ENCODE measurements around the gene ITGA3.

Gene ITGA3

DNA sequence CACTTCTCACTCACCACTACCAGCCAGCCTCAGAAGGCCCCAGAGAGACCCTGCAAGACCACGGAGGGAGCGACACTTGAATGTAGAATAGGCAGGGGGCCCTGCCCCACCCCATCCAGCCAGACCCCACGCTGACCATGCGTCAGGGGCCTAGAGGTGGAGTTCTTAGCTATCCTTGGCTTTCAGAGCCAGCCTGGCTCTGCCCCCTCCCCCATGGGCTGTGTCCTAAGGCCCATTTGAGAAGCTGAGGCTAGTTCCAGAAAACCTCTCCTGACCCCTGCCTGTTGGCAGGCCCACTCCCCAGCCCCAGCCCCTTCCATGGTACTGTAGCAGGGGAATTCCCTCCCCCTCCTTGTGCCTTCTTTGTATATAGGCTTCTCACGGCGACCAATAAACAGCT, 34.2 kb downstream of the ITGA3 start:
- DNase-seq (ENCODE audit: low spot score) = no peak
- TF ChIP-seq, protein P1, sequence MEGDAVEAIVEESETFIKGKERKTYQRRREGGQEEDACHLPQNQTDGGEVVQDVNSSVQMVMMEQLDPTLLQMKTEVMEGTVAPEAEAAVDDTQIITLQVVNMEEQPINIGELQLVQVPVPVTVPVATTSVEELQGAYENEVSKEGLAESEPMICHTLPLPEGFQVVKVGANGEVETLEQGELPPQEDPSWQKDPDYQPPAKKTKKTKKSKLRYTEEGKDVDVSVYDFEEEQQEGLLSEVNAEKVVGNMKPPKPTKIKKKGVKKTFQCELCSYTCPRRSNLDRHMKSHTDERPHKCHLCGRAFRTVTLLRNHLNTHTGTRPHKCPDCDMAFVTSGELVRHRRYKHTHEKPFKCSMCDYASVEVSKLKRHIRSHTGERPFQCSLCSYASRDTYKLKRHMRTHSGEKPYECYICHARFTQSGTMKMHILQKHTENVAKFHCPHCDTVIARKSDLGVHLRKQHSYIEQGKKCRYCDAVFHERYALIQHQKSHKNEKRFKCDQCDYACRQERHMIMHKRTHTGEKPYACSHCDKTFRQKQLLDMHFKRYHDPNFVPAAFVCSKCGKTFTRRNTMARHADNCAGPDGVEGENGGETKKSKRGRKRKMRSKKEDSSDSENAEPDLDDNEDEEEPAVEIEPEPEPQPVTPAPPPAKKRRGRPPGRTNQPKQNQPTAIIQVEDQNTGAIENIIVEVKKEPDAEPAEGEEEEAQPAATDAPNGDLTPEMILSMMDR (IDR thresholded peaks at IDR 0.05; ENCODE audit: extremely low read depth, insufficient read depth, missing control alignments) = no peak
- in situ Hi-C loops (cut with MboI; ENCODE audit: low pct_unique_long_range_greater_than_20kb, low sequenced_read_pairs, unreplicated experiment) = loop anchor here (5.0 kb wide), 1 partner anchor 63 kb away; no protein-coding TSS in a partner anchor

DNA sequence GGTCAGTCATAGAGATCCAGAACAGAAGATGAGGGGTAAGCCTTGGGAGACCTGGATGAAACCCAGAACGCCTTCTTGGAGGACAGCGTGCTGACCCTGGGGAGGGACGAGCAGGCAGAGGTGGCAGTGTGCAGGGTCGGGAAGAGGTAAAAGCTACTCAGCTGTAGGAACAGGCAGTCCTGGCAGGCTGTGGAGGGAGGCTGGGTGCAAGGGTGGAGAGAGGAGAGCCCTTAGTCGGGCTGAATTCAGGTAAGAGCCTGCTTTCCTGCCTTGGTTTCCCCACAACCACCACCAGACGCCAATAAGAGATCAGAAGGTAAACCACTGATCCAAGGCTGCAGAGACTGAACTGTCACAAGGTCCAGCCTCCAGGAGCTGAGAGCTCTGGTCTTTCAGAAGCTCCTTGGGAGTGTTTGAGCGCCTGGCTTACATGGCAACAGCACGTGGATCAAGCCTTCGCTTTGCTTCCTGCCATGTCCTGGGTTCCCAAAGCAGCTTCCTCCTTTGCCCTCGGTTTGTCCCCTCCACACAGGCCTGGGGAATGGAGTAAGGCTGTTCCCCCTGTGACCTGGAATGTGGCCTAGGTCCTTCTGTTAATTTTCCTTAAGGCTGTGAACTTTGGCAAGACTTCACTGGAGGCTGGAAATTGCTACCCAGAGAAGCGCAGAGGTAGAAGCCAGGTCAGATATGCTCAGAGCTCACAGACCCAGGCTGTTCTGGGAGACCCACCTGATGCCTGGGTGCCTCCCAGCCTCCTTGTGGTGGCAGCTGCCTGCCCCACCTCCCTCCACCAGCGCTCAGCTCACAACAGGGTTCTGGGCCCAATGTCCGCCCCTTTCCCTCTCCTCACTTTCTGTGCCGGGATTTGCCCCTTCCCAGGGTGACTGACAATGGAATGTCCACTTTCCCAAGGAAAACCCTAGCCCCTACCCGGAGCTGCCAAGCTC, 35.3 kb downstream of the ITGA3 start:
- in situ Hi-C loops (cut with MboI; ENCODE audit: low pct_unique_long_range_greater_than_20kb, low sequenced_read_pairs, unreplicated experiment) = loop anchor here (5.0 kb wide), 1 partner anchor 64 kb away; no protein-coding TSS in a partner anchor
- TF ChIP-seq, protein P1 (IDR thresholded peaks at IDR 0.05; ENCODE audit: extremely low read depth, insufficient read depth, missing control alignments) = no peak
- no peak for DNase-seq (ENCODE audit: low spot score)

DNA sequence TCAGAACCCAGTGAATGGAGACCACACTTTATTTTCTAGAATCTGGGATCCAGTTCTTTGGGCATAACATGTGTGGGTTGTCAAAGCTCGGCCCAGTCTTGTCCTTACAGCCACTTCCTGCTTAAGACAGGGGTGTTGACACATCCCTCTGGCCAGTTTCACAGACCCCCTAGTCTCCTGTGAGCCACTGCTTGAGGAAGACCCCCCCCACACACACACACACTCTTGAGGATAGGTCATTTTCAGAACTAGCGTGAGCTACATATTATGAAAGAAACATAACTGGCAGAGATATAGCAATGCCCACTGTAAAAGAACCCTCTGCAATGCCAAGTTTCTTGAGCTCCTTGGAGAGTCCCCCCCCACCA, 36.0 kb downstream of the ITGA3 start:
- in situ Hi-C loops (cut with MboI; ENCODE audit: low pct_unique_long_range_greater_than_20kb, low sequenced_read_pairs, unreplicated experiment) = loop anchor here (5.0 kb wide), 1 partner anchor 65 kb away; no protein-coding TSS in a partner anchor
- TF ChIP-seq, protein P1 (IDR thresholded peaks at IDR 0.05; ENCODE audit: extremely low read depth, insufficient read depth, missing control alignments) = no peak
- no peak for DNase-seq (ENCODE audit: low spot score)

DNA sequence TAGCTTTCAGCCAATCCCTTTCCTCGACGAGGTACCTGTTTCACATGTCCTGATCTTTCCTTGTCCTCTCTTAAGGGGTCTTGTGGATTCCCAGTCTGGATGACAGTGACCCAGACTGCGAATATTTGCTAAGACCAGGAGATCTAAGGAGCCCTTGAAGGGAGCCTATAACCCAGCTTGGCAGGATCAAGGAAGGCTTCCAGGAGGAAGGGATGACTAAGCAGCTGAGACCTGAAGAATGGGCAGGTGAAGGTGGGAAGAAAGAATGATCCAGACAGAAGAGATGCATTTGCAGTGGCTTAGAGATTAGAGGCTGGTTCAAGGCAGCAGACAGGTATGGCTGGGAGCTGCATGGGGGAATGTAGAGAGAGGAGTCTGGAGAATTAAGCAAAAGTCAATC, 37.3 kb downstream of the ITGA3 start:
- DNase-seq (ENCODE audit: low spot score) = no peak
- TF ChIP-seq, protein P1 (IDR thresholded peaks at IDR 0.05; ENCODE audit: extremely low read depth, insufficient read depth, missing control alignments) = no peak
- in situ Hi-C loops (cut with MboI; ENCODE audit: low pct_unique_long_range_greater_than_20kb, low sequenced_read_pairs, unreplicated experiment) = loop anchor here (5.0 kb wide), 1 partner anchor 66 kb away; no protein-coding TSS in a partner anchor

DNA sequence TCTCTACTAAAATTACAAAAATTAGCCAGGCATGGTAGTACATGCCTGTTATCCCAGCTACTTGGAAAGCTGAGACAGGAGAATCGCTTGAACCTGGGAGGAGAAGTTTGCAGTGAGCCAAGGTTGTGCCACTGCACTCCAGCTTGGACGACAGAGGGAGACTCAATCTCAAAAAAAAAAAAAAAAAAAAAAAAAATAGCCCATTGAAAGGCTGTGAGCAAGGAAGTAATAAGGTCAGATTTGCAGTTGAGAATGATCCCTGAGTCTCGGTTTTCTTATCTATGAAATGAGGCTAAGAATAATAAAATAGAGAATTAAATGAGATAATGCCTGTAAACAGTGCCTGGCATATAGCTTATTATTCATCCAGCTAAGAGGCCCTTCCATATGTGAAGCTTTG, 37.9 kb downstream of the ITGA3 start:
- TF ChIP-seq, protein P1 (IDR thresholded peaks at IDR 0.05; ENCODE audit: extremely low read depth, insufficient read depth, missing control alignments) = no peak
- in situ Hi-C loops (cut with MboI; ENCODE audit: low pct_unique_long_range_greater_than_20kb, low sequenced_read_pairs, unreplicated experiment) = loop anchor here (5.0 kb wide), 1 partner anchor 67 kb away; no protein-coding TSS in a partner anchor
- DNase-seq (ENCODE audit: low spot score) = no peak

DNA sequence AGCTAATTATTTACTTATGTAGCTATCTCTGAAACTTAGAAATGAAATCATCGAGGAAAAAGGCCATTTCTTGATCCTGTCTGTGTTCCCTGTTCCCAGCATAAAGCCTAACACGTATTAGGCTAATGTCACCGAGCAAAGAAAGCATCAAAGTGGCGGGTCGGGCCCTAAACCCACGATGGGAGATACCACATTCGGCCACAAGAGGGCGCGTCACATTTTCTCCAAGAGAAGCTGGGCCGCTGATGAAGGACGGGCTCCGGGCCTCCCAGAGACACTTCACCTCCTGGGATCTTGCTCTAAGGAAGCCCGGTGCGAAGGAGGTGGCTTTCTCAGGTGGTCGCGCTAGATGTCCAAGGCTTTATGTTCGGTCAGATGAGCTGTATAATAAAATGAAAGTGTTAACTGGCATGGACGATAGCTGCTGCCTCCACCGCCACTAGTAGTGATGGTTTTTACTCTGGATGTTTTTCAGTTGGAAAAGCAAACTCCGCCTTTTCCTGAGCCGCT, 38.4 kb downstream of the ITGA3 start:
- peak; percentile 87 for DNase-seq (ENCODE audit: low spot score)
- TF ChIP-seq, protein P1 (IDR thresholded peaks at IDR 0.05; ENCODE audit: extremely low read depth, insufficient read depth, missing control alignments) = peak; percentile 84
- in situ Hi-C loops (cut with MboI; ENCODE audit: low pct_unique_long_range_greater_than_20kb, low sequenced_read_pairs, unreplicated experiment) = loop anchor here (5.0 kb wide), 1 partner anchor 67 kb away; no protein-coding TSS in a partner anchor
